Neural cell (in vitro differentiated cells): ENCODE results near the gene GJA5. TPM values are rescaled to one million over a fixed set of nuclear protein-coding genes. Genes with fewer than 3 reads are reported as not detected.

Experiments used
- H2AFZ ChIP-seq: fragments of 200-600, 300-800 bp; sonication (generic), shearing (Covaris generic); 2 replicates; pipeline ENCODE4 v1.6.0; 2014; ENCODE audit warnings: low read depth, mild to moderate bottlenecking, antibody characterized with exemption, low read length, moderate library complexity
- H3F3A ChIP-seq: fragments of 200-600 bp; shearing (Covaris generic); 2 replicates; pipeline ENCODE4 v1.6.1; 2016; ENCODE audit warnings: mild to moderate bottlenecking, moderate library complexity, mixed read lengths, antibody characterized with exemption, low read length; ENCODE audit not compliant: insufficient read depth, poor library complexity, severe bottlenecking
- H3K27ac ChIP-seq: fragments of 200-600, 300-800 bp; sonication (generic), shearing (Covaris generic); 2 replicates; pipeline ENCODE4 v1.5.1; 2014; ENCODE audit warnings: mild to moderate bottlenecking, low read length, moderate library complexity
- H3K27me3 ChIP-seq: fragments of 300-800, 200-600 bp; sonication (generic), shearing (Covaris generic); 2 replicates; pipeline ENCODE4 v1.6.0; 2014; ENCODE audit warnings: mild to moderate bottlenecking, low read depth, low read length, moderate library complexity; ENCODE audit not compliant: insufficient read depth
- H3K36me3 ChIP-seq: fragments of 300-800, 200-600 bp; sonication (generic), shearing (Covaris generic); 2 replicates; pipeline ENCODE4 v1.5.1; 2014; ENCODE audit warnings: mild to moderate bottlenecking, antibody characterized with exemption, low read length, moderate library complexity; ENCODE audit not compliant: insufficient read depth
- H3K4me2 ChIP-seq: fragments of 300-800, 200-600 bp; sonication (generic), shearing (Covaris generic); 2 replicates; pipeline ENCODE4 v1.6.0; 2014; ENCODE audit warnings: mild to moderate bottlenecking, low read length
- H3K4me3 ChIP-seq: fragments of 300-800, 200-600 bp; sonication (generic), shearing (Covaris generic); 2 replicates; pipeline ENCODE4 v1.5.1; 2014; ENCODE audit warnings: mild to moderate bottlenecking, low read length, moderate library complexity
- H3K79me2 ChIP-seq: fragments of 200-600 bp; shearing (Covaris generic); replicated peaks from 2 replicates; pipeline ENCODE4 v1.6.0; 2014; ENCODE audit warnings: mild to moderate bottlenecking, low read length, moderate library complexity; ENCODE audit not compliant: insufficient read depth
- H3K9ac ChIP-seq: fragments of 300-800, 200-600 bp; sonication (generic), shearing (Covaris generic); 2 replicates; pipeline ENCODE4 v1.6.1; 2016; ENCODE audit warnings: mild to moderate bottlenecking, low read length, mixed read lengths
- H3K9me2 ChIP-seq: fragments of 200-600 bp; shearing (Covaris generic); 2 replicates; pipeline ENCODE4 v1.6.1; 2016; ENCODE audit warnings: mild to moderate bottlenecking, low read length, mixed read lengths; ENCODE audit not compliant: insufficient read depth
- H3K9me3 ChIP-seq: fragments of 200-600, 300-800 bp; sonication (generic), shearing (Covaris generic); 2 replicates; pipeline ENCODE4 v1.6.1; 2016; ENCODE audit warnings: mild to moderate bottlenecking, mixed run types, low read length, moderate library complexity, mixed read lengths
- H4K20me1 ChIP-seq: fragments of 200-600 bp; shearing (Covaris generic); 2 replicates; pipeline ENCODE4 v1.6.1; 2016; ENCODE audit warnings: mild to moderate bottlenecking, mixed run types; ENCODE audit not compliant: insufficient read depth
- CTCF ChIP-seq: fragments of 450-650 bp; IDR thresholded peaks from 2 replicates; pipeline ENCODE4 v1.5.1; 2014; ENCODE audit warnings: antibody characterized with exemption, mild to moderate bottlenecking, moderate library complexity; ENCODE audit not compliant: poor library complexity, severe bottlenecking
- EP300 ChIP-seq: fragments of 450-650 bp; conservative IDR thresholded peaks from 2 replicates; pipeline ENCODE4 v1.6.1; 2014; ENCODE audit warnings: antibody characterized with exemption, mild to moderate bottlenecking, moderate library complexity; ENCODE audit not compliant: poor library complexity, severe bottlenecking
- EZH2 ChIP-seq: fragments of 200-600, 300-800 bp; shearing (Covaris generic), sonication (generic); IDR thresholded peaks from 2 replicates; pipeline ENCODE4 v1.6.1; 2014; ENCODE audit warnings: antibody characterized with exemption, low read length, borderline replicate concordance, mild to moderate bottlenecking; ENCODE audit not compliant: insufficient read depth, poor library complexity, severe bottlenecking
- MXI1 ChIP-seq: fragments of 450-650 bp; conservative IDR thresholded peaks from 2 replicates; pipeline ENCODE4 v1.6.1; 2014; ENCODE audit warnings: antibody characterized with exemption, mild to moderate bottlenecking; ENCODE audit not compliant: poor library complexity, severe bottlenecking
- POLR2AphosphoS5 ChIP-seq: IDR thresholded peaks from 2 replicates; pipeline ENCODE4 v1.6.1; 2012
- RAD21 ChIP-seq: fragments of 450-650 bp; conservative IDR thresholded peaks from 2 replicates; pipeline ENCODE4 v1.6.1; 2014; ENCODE audit warnings: antibody characterized with exemption, mild to moderate bottlenecking, moderate library complexity
- REST ChIP-seq: IDR thresholded peaks from 2 replicates; pipeline ENCODE4 v1.6.1; 2012; ENCODE audit warnings: borderline replicate concordance
- SMC3 ChIP-seq: fragments of 450-650 bp; conservative IDR thresholded peaks from 2 replicates; pipeline ENCODE4 v1.6.1; 2014; ENCODE audit warnings: antibody characterized with exemption, mild to moderate bottlenecking, moderate library complexity; ENCODE audit not compliant: poor library complexity
- TAF1 ChIP-seq: IDR thresholded peaks from 2 replicates; pipeline ENCODE4 v1.6.1; 2012; ENCODE audit warnings: low read depth
- polyA plus RNA-seq: library from polyadenylated mRNA; depleted of rRNA; stranded (reverse); fragments of >200 nt; gene quantifications from 2 replicates; pipeline ENCODE4 v1.2.3, GENCODE V29; 2014

GJA5 gene
- polyA plus RNA-seq, 1 donor from 2014 or later = not detected

DNA sequence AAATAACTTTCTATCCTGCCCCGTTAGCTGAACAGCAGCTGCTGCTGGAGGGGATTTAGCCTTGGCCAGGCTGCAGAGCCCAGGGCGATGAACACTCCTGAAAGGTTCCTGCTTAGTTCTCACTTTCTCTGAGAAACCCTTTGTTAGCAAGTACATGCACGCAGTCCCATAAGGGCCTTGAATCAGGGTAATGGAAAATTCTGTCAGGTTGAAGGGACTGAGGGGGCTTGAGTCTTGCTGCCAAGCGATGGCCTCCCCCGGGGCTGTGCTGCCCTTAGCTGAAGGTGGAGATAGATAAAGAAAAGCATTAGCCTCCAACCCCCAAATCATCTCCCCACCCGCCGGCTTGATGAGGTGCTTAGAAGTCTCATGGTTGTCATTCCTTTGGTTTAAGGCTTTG is 7.9 kb downstream of the GJA5 start:
- TF ChIP-seq EZH2 = no peak
- no peak for TF ChIP-seq CTCF
- TF ChIP-seq EP300 = no peak
- no peak for TF ChIP-seq SMC3
- no peak for TF ChIP-seq RAD21
- no peak for TF ChIP-seq POLR2AphosphoS5
- no peak for TF ChIP-seq REST
- TF ChIP-seq TAF1 = no peak
- no peak for TF ChIP-seq MXI1
- H3K27ac ChIP-seq = no peak overlapping the region
- H3K9me2 ChIP-seq = no peaks in the 10 kb centered on the region
- H3K36me3 ChIP-seq = no peaks in the 10 kb centered on the region
- H3K4me2 ChIP-seq = no peak overlapping the region
- H2AFZ ChIP-seq = no peak overlapping the region
- H3K79me2 ChIP-seq = no peaks in the 10 kb centered on the region
- no peaks in the 10 kb centered on the region for H4K20me1 ChIP-seq
- no peaks in the 10 kb centered on the region for H3K9me3 ChIP-seq
- no peak overlapping the region for H3K9ac ChIP-seq
- no peaks in the 10 kb centered on the region for H3K27me3 ChIP-seq
- no peaks in the 10 kb centered on the region for H3F3A ChIP-seq
- no peak overlapping the region for H3K4me3 ChIP-seq

GRCh38 chr1:147751346-147751745 is 9.1 kb downstream of the GJA5 start:
- Histone ChIP-seq H3K36me3 (no peaks in the 10 kb centered on the region), H3K9me2 (no peaks in the 10 kb centered on the region)
- TF ChIP-seq EZH2 = no peak
- no peak for TF ChIP-seq MXI1
- TF ChIP-seq RAD21 = no peak
- TF ChIP-seq POLR2AphosphoS5 = no peak
- no peak for TF ChIP-seq CTCF
- TF ChIP-seq TAF1 = no peak
- no peak for TF ChIP-seq SMC3
- TF ChIP-seq EP300 = no peak
- TF ChIP-seq REST = no peak

More at GRCh38 chr1:147751346-147751745, 9.1 kb downstream of the GJA5 start:
- no peaks in the 10 kb centered on the region for H3K27me3 ChIP-seq
- H3F3A ChIP-seq = no peaks in the 10 kb centered on the region
- no peak overlapping the region for H3K4me2 ChIP-seq
- H4K20me1 ChIP-seq = no peaks in the 10 kb centered on the region
- H3K27ac ChIP-seq = no peak overlapping the region
- no peaks in the 10 kb centered on the region for H3K9me3 ChIP-seq
- no peak overlapping the region for H2AFZ ChIP-seq
- H3K4me3 ChIP-seq = no peak overlapping the region
- H3K79me2 ChIP-seq = no peaks in the 10 kb centered on the region
- H3K9ac ChIP-seq = no peak overlapping the region
